GM19455 (cell line): ENCODE measurements around the gene CCDC13.

Experiments
- ATAC-seq: cut with Tn5 transposase; IDR thresholded peaks from one replicate; pipeline ENCODE4 v1.9.1; 2021; ENCODE audit not compliant: unreplicated experiment

CCDC13 gene

GRCh38 chr3:42735615-42736014 lies 37.4 kb downstream of the CCDC13 start:
- no peak for ATAC-seq

- no peak for ATAC-seq
Measured at GRCh38 chr3:42735019-42735418, 38.0 kb downstream of the CCDC13 start.

GRCh38 chr3:42734263-42734860 lies 38.7 kb downstream of the CCDC13 start:
- ATAC-seq = no peak

GRCh38 chr3:42733501-42734262 lies 39.4 kb downstream of the CCDC13 start:
- no peak for ATAC-seq

GRCh38 chr3:42732829-42733459 lies 40.1 kb downstream of the CCDC13 start:
- no peak for ATAC-seq

- no peak for ATAC-seq
Measured at GRCh38 chr3:42732196-42732828, 40.7 kb downstream of the CCDC13 start.

- no peak for ATAC-seq
Measured at GRCh38 chr3:42731476-42732195, 41.4 kb downstream of the CCDC13 start.

- no peak for ATAC-seq
Measured at GRCh38 chr3:42730706-42731420, 42.2 kb downstream of the CCDC13 start.

GRCh38 chr3:42730294-42730693 lies 42.8 kb downstream of the CCDC13 start:
- no peak for ATAC-seq

- no peak for ATAC-seq
Measured at GRCh38 chr3:42729404-42730145, 43.5 kb downstream of the CCDC13 start.

- no peak for ATAC-seq
Measured at GRCh38 chr3:42728668-42729364, 44.2 kb downstream of the CCDC13 start.

GRCh38 chr3:42728056-42728455 lies 45.0 kb downstream of the CCDC13 start:
- no peak for ATAC-seq

- no peak for ATAC-seq
Measured at GRCh38 chr3:42725454-42725853, 47.6 kb downstream of the CCDC13 start.

- ATAC-seq = no peak
Measured at GRCh38 chr3:42723219-42723618, 49.8 kb downstream of the CCDC13 start.
